22Rv1 (cell line): Measurements from ENCODE around the gene GLOD5.

Source experiments
- CTCF ChIP-seq: fragments of 450-650 bp; IDR thresholded peaks from 2 replicates; pipeline ENCODE4 v1.5.1; 2017; ENCODE audit warnings: mild to moderate bottlenecking
- ZFX ChIP-seq: fragments of 450-650 bp; IDR thresholded peaks from 2 replicates; pipeline ENCODE4 v1.6.1; 2017; ENCODE audit warnings: antibody characterized with exemption, borderline replicate concordance

- TF ChIP-seq CTCF = no peak
- no peak for TF ChIP-seq ZFX
These were observed 49.5 kb upstream of the GLOD5 start for GRCh38 chrX:48711929-48712505.
